GM19351 (cell line): ENCODE measurements around the gene SSUH2.
"Not testable (repeated sequence)": the region's sequence is repeated elsewhere in the genome, so short reads cannot be mapped to it uniquely, and the experiment has no call there.

Experiments used
- ATAC-seq: cut with Tn5 transposase; IDR thresholded peaks from one replicate; pipeline ENCODE4 v1.9.1; 2021; ENCODE audit warnings: mild to moderate bottlenecking, moderate library complexity; ENCODE audit not compliant: unreplicated experiment

The SSUH2 gene

DNA sequence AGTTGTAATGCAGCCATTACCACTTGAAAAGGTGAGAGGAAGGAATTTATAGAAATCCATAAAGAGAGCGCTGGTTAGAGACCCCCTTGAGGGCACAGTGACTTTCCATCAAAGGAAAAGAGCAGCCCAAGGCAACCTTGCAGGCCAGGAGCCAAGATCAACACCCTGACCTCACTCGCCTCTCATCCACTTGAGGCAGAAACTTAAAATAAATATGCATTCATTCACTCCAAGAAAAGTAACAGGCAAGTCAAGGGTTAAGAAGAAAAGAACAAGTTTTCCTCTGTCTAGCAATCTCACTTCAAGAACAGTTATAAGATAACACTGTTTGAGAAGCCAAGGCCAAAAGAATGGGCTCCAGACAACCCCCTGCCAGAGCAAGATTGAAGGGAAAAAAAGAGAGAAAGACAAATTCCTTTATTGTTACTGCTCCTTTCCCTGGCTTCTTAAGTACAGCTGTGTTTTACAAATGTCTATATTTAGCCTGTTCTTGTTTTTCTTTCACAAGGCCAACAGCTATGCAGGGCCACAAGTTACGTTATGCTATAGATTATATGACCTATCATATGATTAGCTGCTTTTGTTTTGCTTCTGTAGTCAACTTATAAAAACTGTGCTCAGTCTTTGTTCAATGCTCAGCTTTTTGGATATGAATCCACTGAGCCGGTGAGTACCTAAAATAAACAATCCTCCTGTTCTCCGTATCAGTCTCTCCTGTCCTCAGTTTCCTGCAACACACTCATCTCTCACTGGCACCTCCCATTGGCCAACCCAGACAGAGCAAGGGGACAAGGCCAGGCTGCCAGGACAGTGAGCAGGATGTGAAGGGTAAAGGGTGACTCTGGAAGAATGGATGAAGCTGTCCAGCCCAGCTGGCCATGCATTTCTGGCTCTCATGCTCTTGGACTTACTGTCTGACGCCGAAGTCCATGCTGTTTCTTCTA is 15.8 kb upstream of the SSUH2 start:
- ATAC-seq, result no peak

DNA sequence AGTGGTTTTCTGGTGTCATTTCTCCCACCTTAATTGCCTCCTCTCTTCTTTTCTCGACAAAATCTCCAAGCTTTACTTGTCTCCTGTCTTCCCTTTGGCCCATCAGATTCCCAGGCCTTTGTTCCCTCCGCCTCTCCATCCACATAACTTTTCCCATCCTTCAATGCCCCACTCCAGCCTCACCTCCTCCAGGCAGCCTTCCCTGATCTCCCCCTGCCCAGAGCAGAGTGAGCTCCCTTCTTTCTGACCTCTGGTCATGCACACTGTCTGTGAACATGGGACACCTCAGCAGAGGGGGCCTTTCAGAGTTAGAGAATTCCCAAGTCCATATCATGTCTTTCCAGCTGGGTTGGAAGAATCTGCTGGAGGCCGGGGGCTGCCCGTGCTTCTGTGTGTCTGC is 14.6 kb upstream of the SSUH2 start:
- ATAC-seq, result no peak

DNA sequence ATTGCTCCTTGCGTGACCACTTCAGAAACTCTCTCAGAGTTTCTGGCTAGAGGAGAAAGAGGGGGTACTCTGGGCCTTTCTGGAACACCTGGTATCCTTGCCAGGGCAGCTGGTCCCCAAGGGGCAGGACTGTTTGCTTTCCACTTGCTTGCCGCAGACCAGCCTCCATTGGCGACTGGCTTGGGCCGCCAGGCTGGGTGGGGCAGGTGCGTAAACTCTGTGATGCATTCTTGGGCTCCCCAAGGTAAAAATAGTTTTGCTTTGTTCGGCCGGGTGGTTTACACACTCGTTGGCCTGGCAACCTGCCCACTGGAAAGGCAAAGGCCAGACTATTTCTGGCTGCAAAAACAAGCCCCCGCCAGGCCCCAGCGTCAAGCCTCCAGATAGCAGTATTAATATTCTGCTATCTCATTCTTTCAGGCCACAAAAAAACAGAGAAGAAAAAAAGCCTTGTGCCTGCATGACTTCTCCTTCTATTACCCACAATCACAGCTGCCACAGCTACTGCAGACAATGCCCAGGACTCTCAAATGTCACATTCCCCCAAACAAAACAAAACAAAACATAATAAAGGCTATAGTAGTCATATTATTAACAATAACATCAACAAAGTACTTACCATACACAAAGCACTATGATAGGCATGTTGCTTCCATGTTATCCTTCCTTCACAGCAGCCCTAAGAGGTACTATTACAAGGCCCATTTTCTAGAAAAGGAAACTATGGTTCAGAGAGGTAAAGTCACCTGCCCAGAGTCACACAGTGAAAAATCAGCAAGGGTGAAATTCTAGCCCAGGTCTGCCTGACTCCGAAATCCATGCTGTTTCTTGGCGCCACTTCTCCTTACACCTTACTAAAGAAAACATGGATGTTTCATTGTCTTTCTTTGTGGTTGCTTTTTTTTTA is 14.0 kb upstream of the SSUH2 start:
- ATAC-seq, result peak; percentile 89

DNA sequence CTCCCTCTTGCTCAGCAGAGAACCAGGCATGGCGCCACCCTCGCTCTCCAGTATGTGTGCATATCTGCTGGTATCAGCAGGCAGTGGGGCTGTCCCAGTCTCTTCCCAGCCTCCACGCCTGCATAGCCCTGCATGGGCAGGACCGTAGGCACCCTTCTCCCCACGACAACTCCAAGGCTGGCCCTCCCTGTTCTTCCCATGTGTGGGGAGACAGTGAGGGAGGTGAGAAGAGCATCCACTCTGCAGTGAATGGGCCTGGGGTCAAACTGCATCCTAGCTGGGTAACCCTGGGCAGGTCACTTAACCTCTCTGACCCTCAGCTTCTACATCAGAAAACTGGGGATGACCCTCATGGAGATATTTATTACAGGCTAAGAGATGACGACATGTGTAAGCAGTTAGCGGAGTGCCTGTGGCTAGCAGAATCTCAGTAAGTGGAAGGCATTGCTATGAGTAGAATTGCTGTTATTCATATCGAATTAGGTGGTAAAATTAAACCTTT is 13.3 kb upstream of the SSUH2 start:
- peak; percentile 55 for ATAC-seq

DNA sequence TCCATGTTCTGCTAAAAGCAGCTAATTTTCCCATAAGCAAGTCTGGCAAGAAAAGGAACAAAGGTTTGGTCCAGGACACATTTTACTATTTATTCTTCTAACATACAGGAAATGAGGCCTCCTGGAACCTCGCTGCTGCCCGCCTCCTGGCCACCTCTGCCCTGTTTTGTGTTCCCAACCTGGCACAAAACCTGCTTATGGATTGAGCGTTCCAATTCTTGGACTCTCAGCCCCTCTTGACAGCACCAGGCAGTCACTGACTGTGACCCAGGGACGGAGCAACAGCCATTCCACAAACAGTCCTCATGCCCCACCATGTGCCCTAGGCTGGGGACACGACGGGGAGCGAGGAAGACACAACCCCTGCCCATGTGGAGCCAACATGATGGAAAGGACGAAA is 11.6 kb upstream of the SSUH2 start:
- ATAC-seq, result no peak

DNA sequence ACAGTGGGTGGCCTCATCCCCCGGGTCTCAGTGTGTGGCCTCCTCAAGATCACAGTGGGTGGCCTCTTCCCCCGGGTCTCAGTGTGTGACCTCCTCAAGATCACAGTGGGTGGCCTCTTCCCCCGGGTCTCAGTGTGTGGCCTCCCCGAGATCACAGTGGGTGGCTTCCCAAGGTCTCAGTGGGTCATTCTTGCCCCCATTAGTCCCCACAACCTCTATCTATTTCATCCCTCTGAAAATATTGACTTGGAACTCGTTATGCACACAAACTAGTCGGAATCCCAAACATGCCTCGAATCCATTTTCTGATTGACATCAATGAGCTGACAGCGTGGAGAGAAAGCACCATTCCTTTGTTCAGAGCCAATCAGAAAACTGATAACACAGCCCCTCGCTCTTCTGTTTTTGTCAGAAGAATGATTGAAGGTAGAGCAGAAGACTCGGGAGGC is 10.8 kb upstream of the SSUH2 start:
- no peak for ATAC-seq

DNA sequence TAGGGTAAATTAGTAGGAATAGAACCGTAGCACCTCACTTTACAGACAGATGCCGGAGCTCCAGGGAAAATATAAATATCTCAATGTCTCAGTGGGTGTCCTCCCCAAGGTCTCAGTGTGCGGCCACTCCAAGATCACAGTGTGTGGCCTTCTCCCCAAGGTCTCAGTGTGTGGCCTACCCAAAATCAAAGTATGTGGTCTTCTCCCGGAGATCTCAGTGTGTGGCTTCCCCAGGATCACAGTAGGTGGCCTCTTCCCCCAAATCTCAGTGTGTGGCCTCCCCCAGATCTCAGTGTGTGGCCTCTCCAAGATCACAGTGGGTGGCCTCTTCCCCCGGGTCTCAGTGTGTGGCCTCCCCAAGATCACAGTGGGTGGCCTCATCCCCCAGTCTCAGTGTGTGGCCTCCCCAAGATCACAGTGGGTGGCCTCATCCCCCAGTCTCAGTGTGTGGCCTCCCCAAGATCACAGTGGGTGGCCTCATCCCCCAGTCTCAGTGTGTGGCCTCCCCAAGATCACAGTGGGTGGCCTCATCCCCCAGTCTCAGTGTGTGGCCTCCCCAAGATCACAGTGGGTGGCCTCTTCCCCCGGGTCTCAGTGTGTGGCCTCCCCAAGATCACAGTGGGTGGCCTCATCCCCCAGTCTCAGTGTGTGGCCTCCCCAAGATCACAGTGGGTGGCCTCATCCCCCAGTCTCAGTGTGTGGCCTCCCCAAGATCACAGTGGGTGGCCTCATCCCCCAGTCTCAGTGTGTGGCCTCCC is 10.2 kb upstream of the SSUH2 start:
- ATAC-seq, result not testable (repeated sequence)

DNA sequence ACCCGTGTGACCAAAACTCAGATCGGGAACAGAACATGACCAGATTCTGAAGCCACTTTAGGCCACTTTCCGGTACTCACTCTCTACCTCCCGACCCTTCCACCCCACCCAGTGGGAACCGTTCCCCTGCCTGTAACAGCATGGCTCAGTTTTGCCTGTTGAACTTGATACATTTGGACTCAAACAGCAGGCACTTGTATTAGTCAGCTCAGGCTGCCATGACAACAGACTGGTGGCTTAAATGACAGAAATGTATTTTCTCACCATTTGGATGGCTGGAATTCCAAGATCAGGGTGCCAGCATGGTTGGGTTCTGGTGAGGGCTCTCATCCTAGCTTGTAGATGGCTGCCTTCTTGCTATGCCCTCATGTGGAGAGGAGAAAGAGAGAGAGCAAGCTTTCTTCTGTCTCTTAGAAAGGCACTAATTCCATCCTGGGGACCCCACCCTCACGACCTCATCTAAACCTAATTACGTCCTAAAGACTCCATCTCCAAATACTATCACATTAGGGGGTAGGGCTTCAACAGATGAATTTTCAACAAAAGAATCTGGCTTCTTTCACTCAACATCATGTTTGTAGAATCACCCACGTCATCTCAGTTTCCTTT is 9.3 kb upstream of the SSUH2 start:
- no peak for ATAC-seq

DNA sequence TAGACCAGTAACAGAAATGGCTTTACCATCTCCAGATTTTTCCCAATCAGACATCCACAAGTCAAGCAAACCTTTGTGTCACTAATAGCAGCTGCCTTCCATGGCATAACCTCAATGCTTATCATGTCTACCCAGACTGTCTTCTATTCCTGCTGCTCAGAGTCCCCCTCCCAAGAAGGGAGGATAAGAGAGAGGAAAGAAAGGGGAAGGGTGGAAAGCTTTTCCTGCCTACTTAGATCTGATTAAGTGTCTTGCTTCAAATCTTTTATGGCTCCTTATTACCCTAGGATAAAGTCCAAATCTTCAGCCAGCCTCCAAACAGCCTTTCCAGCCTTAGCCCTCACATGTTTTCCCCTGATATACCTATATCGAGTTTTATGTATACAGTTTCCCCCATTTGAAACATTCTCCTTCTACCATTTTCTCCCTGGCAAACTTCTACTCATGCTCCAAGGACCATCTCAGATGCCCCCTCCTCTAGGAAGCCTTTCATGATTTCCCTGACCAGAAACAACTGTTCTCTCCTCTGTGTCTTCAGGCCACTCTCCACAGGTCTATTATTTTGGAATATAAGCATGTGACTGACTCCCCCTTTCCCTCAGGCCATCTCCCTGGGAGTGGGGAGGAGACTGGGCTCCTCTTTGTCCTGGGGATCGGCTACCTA is 7.9 kb upstream of the SSUH2 start:
- no peak for ATAC-seq

DNA sequence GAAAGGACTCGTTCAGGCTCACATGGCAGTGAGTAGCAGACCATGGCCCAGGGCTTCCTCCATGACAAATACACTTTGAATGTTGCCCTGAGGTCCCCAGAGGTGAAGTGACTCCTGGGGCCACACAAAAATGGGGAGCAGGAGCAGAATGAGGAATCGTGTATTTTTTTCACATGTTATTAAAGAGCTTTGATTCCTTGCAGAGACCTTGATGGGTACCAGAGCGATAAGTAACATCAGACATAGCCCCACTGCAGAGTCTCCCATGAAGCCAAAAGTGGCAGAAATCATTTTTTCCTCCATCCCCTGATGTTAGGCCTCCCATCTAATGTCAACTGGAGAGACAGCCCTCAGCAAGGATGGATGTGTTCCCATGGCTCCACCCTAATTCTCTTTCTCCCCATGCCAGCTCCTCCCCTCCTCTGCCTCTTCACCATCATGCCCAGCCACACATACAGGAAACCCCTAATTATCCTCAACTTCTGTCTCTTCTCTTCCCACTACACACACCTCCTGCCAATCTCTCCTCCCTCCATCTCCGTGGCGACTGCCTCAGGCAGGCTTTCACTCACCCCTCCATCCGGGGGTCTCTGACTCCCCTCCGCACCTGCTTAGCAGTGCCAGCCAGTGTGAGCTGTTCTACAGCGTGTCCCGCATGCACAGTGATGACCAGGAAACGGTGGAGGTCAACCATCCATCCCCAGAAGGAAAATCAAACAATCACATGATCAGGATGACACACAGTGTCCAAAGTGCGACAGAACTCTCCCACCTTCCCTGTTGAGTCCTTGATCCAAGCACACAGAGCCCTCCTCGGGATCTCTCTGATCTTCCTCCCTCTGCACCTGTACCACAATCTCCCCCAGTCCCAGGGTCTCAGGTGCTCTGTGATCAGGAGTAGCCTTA is 7.1 kb upstream of the SSUH2 start:
- no peak for ATAC-seq

DNA sequence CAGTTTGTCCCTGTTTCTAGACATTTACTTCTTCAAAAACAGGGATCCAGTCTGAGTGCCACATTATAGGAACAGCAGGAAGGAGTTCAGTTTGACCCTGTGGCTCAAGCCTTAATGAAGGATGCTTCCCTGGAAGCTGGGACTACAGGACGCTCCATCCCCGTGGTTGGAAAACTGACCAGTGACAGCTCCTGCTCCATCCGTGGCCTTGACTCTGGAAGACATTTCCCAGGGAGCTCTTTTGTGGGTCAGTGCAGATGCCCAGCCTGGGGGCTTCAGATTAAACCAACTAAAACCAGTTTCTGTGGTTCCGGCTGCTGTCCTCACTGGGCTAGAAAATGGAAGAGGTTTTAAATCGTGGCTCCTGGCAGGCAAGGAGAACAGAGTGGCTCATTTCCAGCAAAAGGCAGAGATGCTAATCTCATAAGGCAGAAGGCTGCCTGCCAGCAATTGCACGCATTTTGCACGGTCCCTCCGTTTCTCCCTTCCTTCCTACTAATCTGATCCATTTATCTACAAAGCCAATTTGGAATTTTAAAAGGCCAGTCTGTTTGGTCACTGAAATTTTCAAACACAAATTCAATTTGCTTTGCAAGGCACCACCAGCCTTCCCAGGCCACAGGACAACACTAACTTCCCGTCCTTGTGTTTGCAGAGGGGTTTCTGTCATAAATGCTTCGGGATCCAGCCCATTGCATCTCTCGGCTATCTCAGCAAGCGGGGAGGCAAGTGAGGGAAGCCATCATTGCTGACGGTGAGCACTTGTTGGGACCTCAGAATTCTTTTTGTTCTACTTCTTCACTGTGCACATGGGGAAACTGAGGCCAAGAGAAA is 6.2 kb upstream of the SSUH2 start:
- ATAC-seq, result no peak

DNA sequence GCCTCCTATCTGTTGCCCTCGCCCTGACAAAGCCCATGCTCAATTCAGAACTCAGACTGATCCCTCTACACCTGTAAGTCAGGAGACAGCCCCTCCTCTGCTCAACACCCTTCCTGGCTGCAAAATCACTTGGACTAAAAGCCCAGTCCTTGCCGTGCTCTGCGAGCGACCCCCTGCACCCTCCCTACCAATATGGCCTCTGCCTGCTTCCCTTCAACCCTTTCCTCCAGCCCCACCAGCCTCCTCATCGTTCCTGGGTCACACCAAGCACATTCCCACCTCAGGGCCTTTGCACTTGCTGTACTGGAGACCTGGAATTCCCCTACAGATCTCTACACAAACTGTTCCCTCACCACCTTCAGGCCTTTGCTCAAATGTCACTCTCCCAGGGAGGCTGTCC is 5.2 kb upstream of the SSUH2 start:
- no peak for ATAC-seq

DNA sequence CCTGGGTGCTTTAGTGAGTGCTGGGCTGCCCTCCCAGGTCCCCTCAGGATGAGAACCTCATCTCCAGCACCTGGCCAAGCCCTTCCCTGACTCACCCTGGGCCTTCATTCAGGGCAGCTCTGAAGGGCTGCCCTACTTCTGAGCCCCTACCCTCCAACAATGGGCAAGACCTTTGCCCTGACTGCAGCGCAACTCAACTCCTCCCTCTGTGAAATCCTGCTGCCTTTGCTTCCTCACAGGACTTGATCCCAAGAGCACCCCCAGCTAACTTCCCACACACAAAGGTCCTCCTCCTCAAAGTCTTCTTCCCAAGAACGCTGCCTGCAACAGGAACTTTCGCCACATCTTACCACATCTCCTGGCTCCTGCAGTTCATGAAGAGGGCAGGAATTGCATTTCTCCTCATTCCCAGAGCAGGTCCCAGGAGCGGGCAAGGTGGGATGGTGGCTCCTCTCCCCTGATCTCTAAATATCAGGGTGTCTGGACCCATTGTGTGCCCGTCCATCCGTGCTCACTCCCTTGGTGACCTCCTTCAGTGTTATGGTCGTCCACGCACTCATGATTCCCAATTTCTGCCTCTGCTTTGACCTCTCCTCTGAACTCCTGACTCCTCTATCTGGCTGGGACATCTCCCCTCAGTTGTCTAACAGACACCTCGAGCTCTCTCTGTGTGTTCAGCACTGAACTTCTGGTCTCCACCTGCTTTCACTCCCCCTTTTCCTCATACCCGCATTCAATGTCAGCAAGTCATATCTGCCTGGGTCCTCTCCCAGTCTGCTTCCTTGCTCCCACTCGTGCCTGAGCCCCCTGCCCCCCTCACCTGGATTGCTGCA is 4.5 kb upstream of the SSUH2 start:
- no peak for ATAC-seq

DNA sequence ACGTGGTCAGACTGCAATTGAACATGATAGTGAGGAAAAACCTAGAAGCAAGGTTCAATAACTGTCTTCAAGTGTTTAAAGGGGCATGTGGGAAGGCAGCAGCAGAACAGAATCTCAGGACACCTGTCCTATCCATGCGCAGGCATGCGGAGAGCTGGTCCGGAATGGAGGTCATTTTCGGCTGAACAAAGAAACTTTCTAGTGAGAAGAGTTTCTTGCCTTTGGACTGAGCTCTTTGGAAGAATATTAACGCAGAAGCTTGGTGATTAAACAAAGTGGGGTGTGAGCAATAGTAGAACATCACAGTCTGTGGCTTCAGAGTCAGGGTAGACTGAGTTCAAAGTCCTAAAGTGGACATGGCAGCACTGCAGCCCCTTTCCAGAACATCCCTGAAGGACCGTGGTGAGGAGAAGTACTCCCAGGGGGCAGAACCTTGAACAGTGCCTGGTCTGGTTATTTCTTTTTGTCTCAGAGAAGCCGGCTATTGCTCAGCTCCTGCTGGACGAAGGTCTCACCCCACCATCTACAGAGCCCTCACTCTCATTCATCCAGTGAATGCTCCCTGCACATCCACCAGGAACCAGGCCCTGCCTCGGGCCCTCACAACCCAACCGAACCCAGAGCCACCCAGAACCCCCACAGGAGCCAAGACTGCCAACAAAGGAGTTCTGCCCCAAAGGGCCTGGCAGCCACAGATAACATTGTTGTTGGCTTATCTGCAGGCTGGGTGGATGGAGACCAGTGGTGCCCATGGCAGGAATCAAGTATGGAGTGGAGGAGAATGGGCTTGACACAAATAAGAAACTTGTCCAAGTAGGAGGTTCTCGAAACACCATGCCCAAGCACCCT is 2.8 kb upstream of the SSUH2 start:
- no peak for ATAC-seq

DNA sequence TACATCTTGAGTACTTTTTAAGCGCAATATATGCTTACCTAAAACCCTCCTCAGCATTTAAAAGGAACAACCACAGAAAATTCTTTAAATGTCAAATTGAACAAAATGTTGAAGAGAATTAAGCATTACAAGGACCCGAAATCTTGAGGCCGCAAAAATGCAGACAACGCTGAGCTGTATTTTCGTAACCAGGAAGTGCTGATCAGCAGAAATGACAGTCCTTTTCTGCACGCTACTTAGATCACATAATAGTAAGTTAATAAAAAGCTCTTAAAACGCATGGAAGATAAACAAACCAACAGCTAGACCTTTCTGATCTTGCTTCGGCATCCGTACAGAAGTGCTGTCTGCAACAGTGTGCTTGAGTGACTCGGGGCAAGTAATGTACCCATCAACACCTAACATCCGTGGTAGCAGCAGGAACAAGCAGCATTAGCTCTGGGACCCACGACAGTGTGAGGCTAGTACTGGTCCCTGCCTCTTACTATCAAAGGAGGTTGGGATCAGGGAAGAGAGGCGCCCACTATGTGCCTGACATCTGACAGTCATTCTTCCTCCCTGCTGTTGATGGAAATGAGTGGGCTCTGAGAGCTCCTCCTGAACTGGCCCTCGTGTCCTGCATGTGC is 1.8 kb upstream of the SSUH2 start:
- no peak for ATAC-seq

DNA sequence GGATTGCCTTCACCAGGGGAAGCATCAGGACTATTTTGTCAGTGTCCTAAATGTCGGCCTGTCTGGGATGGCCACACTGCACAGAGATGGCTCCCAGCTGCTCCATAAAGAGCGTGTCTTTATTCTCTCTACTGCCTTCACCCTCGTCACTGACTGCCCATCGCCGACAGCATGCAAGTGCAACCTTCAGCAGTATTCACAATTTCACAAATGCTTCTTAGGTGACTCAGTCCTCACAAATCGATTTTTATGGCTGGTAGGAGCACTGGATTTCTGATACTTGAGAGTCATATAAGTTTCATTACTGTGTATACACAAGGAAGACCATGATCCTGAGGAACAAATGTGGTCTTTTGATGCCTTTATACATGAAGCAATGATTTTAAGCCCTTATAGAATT is 1.1 kb upstream of the SSUH2 start:
- ATAC-seq, result no peak
